AG10803 (cell line): ENCODE results near the gene ARHGAP28.
A peak's percentile ranks its signal among the peaks of the same experiment; 100 is the strongest.

Experiments used
- DNase-seq: peaks from one replicate; pipeline ENCODE4 v3.0.0; 2010; ENCODE audit warnings: low read depth
- H3K4me3 ChIP-seq: 2 replicates; pipeline ENCODE4 v1.5.1; 2011; ENCODE audit warnings: mild to moderate bottlenecking, low read length, control low read depth
- CTCF ChIP-seq: conservative IDR thresholded peaks from 2 replicates; pipeline ENCODE4 v1.5.1; 2011; ENCODE audit warnings: mild to moderate bottlenecking, low read length, control low read depth, inconsistent platforms

The ARHGAP28 gene

GRCh38 chr18:6878556-6879297 lies 149.2 kb downstream of the ARHGAP28 start:
- no peak overlapping the region for H3K4me3 ChIP-seq
- peak; percentile 53 for DNase-seq
- no peak for TF ChIP-seq CTCF

GRCh38 chr18:6879508-6880195 lies 150.1 kb downstream of the ARHGAP28 start:
- TF ChIP-seq CTCF = no peak
- DNase-seq = no peak
- no peak overlapping the region for H3K4me3 ChIP-seq

GRCh38 chr18:6881034-6881820 lies 151.7 kb downstream of the ARHGAP28 start:
- no peak for TF ChIP-seq CTCF
- H3K4me3 ChIP-seq = no peak overlapping the region
- DNase-seq = peak; percentile 84

- no peak overlapping the region for H3K4me3 ChIP-seq
- no peak for TF ChIP-seq CTCF
- no peak for DNase-seq
Measured at GRCh38 chr18:6882401-6882800, 152.9 kb downstream of the ARHGAP28 start.

- DNase-seq = no peak
Measured at GRCh38 chr18:6885006-6885481, 155.5 kb downstream of the ARHGAP28 start.

More at GRCh38 chr18:6885006-6885481, 155.5 kb downstream of the ARHGAP28 start:
- TF ChIP-seq CTCF = no peak
- H3K4me3 ChIP-seq = no peak overlapping the region
